T follicular helper cell (primary cell): ENCODE data around the gene ETFDH.
"Not testable (repeated sequence)": the region's sequence is repeated elsewhere in the genome, so short reads cannot be mapped to it uniquely, and the experiment has no call there.

ENCODE experiments used
- DNase-seq: peaks from one replicate; pipeline ENCODE4 v3.0.0-alpha.2; 2020; ENCODE audit warnings: low read depth

The ETFDH gene

DNA sequence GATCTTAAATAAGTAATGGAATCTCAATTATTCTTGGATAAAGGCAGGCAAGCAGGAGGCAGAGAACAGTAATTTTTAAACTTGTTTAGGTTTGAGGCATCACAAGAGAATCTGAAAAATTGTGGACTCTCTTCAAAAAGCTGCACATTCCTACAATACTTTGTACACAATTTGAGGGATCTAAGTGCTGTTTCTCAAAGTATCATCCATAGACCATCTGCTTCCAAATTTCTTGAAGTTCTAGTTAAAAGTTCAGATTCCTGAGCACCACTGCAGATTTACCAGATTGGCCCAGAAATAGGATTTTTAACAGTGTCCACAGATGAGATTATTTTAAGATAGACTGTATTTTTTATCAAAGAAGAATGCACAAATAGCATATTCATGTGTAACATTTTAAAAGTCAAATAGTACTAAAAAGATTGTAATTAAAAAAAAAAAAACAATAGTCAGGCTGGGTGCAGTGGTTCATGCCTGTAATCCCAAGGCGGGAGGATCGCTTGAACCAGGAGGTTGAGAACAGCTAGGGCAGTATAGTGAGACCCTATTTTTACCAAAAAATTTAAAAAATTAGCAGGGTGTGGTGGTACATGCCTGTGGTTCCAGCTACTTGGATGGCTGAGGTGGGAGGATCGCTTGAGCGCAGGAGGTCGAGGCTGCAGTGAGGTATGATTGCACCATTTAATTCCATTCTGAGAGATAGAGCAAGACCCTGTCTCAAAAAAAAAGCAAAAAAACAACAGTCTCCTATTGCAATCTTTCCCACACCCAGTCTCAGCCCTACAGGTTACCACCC lies 82.5 kb downstream of the ETFDH start:
- no peak for DNase-seq

DNA sequence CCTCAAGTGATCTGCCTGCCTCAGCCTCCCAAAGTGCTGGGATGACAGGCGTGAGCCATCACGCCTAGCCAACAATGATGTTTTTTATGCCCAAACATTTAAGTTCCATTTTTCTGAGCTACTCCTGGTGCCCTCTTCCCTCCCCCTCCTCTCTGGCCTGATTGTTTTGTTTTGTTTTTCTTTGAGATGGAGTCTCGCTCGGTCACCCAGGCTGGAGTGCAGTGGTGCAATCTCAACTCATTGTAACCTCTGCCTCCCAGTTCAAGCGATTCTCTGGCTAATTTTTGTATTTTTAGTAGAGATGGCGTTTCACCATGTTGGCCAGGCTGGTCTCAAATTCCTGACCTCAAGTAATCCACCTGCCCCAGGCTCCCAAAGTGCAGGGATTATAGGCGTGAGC lies 83.7 kb downstream of the ETFDH start:
- not testable (repeated sequence) for DNase-seq

DNA sequence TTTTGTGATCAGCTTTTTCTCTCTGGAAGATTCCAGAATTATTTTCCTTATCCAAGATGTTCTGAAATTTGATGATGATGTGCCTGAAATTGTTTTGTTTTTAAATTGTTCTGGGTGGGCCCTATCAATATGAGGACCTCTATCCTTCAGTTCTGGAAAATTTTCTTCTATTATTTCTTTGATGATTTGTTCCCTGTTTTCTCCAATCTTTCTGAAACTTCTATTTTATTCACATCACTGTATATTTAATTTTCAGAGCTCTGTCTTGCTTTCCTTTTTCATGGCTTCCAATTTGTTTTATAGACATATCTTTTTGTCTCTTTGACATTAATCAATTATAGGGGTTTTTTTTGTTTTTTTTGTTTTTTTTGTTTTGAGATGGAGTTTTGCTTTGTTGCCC lies 84.5 kb downstream of the ETFDH start:
- no peak for DNase-seq

DNA sequence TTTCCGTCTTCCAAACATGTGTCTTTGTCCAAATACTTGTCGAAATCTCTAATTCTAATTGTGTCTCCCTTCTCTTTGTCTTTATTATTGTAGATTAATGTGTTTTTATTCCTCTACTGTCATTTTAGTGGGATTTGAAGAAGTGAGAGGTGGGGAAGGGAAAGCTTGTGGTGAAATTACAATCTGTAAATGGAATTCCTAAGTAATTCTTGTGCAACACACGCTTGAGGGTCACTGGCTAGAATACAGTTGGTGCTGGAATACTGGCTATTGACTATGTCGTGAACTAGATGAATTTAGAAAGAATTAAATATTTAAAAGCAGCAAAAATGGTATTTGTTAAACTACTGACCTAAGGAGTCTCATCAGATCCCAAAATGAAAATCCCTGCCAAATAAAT lies 86.0 kb downstream of the ETFDH start:
- no peak for DNase-seq

DNA sequence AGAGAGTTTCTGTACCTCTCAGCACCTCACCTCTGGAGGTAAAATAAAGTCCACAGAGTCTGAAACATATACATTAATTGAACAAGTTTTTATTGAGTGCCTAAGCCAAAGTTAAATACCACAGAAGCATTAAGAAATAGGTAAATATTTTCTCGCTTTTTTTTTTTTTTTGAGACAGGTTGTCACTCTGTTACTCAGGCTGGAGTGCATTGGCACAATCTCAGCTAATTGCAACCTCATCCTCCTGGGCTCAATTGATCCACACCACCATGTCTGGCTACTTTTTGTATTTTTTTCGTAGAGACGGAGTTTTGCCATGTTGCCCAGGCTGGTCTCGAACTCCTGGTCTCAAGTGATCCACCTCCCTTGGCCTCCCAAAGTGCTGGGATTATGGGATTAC lies 86.6 kb downstream of the ETFDH start:
- no peak for DNase-seq
